Thoracic aorta (tissue), 2 donors: ENCODE measurements around the gene SPNS1. TPM values are rescaled to one million over a fixed set of nuclear protein-coding genes. Genes with fewer than 3 reads are reported as not detected.

Source experiments
- ATAC-seq: fragments of 150-250 bp; one replicate; pipeline ENCODE4 v1.8.0; 2017; ENCODE audit warnings: low read depth; ENCODE audit not compliant: insufficient number of reproducible peaks, low FRiP score
- DNase-seq: peaks from one replicate; pipeline ENCODE4 v3.0.0-alpha.2; 2020; ENCODE audit warnings: low spot score
- H3K27ac ChIP-seq, 2 donors: fragments of 200-600 bp; sonication (generic); 1 replicate in 1 of 2; 2 replicates in 1 of 2; pipeline ENCODE4 v1.5.1; 2016; ENCODE audit warnings: mild to moderate bottlenecking in 2 of 2, moderate library complexity in 2 of 2
- H3K27me3 ChIP-seq: fragments of 200-600 bp; sonication (generic); replicated peaks from 2 replicates; pipeline ENCODE4 v1.6.0; 2016; ENCODE audit warnings: mild to moderate bottlenecking; ENCODE audit not compliant: insufficient read depth
- H3K36me3 ChIP-seq: fragments of 200-600 bp; sonication (generic); one replicate; pipeline ENCODE4 v1.5.1; 2016
- H3K4me1 ChIP-seq, 2 donors: fragments of 200-600 bp; sonication (generic); 1 replicate in 1 of 2; 2 replicates in 1 of 2; pipeline versions ENCODE4 v1.5.1 to v1.6.0; 2016; ENCODE audit warnings: low read depth in 2 of 2, mild to moderate bottlenecking in 1 of 2; ENCODE audit not compliant: control insufficient read depth in 1 of 2
- H3K4me3 ChIP-seq: fragments of 200-600 bp; sonication (generic); 2 replicates; pipeline ENCODE4 v1.5.1; 2016; ENCODE audit warnings: mild to moderate bottlenecking
- H3K9me3 ChIP-seq: fragments of 200-600 bp; sonication (generic); 2 replicates; pipeline ENCODE4 v1.5.1; 2016
- total RNA-seq, 2 donors: library from RNA; depleted of rRNA; stranded (reverse); fragments of >200 nt; gene quantifications; one replicate each; pipeline versions ENCODE4 v1.1.0 to v1.2.3, GENCODE V29; 2016
- TF ChIP-seq, protein P1 (sequence below): fragments of 200-600 bp; sonication (generic); IDR thresholded peaks from one replicate; pipeline ENCODE4 v1.5.1; 2019; ENCODE audit warnings: antibody characterized with exemption

Gene SPNS1
- total RNA-seq, 2 donors from 2014 or later, result 21.9 to 36.6 TPM

DNA sequence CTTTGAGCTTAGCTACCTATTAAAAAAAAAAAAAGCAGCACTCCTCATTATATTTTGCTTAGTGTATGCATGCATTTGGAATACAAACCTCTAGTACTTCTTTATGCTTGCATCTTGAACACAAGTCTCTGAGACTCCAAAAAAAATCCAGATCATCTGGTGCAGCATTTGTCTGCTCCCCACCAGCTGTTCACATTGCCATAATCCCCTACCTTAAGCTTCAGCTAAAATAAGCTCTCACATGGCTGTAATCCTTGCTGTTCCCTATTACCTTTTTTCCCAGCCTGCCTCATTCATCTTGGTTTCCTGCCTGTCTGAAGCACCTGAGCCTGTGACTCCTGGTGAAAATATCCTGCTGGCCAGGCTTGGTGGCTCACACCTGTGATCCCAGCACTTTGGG lies 31.3 kb upstream of the SPNS1 start:
- no peak overlapping the region for H3K4me3 ChIP-seq
- no peaks in the 10 kb centered on the region for H3K9me3 ChIP-seq
- TF ChIP-seq, protein P1, sequence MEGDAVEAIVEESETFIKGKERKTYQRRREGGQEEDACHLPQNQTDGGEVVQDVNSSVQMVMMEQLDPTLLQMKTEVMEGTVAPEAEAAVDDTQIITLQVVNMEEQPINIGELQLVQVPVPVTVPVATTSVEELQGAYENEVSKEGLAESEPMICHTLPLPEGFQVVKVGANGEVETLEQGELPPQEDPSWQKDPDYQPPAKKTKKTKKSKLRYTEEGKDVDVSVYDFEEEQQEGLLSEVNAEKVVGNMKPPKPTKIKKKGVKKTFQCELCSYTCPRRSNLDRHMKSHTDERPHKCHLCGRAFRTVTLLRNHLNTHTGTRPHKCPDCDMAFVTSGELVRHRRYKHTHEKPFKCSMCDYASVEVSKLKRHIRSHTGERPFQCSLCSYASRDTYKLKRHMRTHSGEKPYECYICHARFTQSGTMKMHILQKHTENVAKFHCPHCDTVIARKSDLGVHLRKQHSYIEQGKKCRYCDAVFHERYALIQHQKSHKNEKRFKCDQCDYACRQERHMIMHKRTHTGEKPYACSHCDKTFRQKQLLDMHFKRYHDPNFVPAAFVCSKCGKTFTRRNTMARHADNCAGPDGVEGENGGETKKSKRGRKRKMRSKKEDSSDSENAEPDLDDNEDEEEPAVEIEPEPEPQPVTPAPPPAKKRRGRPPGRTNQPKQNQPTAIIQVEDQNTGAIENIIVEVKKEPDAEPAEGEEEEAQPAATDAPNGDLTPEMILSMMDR, result no peak
- ATAC-seq (no peak), DNase-seq (no peak)
- peaks cover 7 to 13% of the 10 kb centered on the region in 2 donors for H3K4me1 ChIP-seq
- H3K27ac ChIP-seq, result no peak overlapping the region
- no peaks in the 10 kb centered on the region for H3K27me3 ChIP-seq
- H3K36me3 ChIP-seq, result no peaks in the 10 kb centered on the region

DNA sequence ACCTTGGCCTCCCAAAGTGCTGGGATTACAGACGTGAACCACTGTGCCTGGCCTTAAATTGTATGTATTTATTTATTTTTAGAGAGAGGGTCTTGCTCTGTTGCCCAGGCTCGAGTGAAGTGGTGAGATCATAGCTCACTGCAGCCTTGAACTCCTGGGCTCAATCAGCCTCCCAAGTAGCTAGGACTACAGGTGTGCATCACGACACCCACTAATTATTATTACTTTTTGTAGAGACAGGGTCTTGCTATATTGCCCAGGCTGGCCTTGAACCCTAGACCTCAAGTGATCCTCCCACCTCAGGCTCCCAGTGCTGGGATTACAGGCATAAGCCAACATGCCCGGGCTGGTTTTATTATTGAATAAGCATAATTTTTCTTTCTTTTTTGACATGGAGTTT lies 27.9 kb upstream of the SPNS1 start:
- Histone ChIP-seq H3K9me3 (no peaks in the 10 kb centered on the region), H3K4me3 (no peak overlapping the region), H3K4me1 (peaks cover 8 to 21% of the 10 kb centered on the region in 2 donors), H3K36me3 (no peaks in the 10 kb centered on the region), H3K27me3 (no peaks in the 10 kb centered on the region), H3K27ac (no peak overlapping the region)
- DNase-seq, result no peak
- TF ChIP-seq, protein P1, result no peak
- ATAC-seq, result no peak

DNA sequence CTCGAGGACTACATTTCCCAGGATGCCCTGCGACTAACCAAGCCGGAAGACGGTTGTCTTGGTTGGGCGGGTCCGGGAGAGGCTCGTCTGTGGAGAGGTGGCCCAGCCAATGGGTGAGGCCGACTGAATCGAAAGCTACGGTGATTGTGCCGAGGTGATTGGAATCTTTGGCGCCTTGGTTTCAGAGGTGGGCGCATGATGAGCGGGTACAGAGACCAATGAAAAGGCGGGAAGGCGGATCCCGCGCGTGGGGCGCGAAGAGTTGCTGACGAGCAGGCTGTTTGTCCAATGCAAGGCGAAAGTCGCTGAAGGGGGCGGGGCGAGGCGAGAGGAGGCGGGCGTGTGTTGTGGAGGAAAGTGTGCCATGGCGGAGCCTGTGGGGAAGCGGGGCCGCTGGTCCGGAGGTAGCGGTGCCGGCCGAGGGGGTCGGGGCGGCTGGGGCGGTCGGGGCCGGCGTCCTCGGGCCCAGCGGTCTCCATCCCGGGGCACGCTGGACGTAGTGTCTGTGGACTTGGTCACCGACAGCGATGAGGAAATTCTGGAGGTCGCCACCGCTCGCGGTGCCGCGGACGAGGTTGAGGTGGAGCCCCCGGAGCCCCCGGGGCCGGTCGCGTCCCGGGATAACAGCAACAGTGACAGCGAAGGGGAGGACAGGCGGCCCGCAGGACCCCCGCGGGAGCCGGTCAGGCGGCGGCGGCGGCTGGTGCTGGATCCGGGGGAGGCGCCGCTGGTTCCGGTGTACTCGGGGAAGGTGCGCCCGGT lies 23.7 kb upstream of the SPNS1 start, which contains the start of gene NFATC2IP:
Gene NFATC2IP (plus strand): TSS at position 290 of the 762 bp plus-strand sequence. CDS start 75 bp downstream, at position 365.
- peak; percentile 99 for DNase-seq
- peaks cover 15% of the 10 kb centered on the region for H3K36me3 ChIP-seq
- peak within 1 kb of the TSS; percentile 80 to 82 for H3K27ac ChIP-seq
- no peaks in the 10 kb centered on the region for H3K9me3 ChIP-seq
- peaks cover 8 to 23% of the 10 kb centered on the region in 2 donors for H3K4me1 ChIP-seq
- TF ChIP-seq, protein P1, result no peak
- H3K27me3 ChIP-seq, result no peaks in the 10 kb centered on the region
- peak within 1 kb of the TSS; percentile 91 for H3K4me3 ChIP-seq
- ATAC-seq, result peak; percentile 99

DNA sequence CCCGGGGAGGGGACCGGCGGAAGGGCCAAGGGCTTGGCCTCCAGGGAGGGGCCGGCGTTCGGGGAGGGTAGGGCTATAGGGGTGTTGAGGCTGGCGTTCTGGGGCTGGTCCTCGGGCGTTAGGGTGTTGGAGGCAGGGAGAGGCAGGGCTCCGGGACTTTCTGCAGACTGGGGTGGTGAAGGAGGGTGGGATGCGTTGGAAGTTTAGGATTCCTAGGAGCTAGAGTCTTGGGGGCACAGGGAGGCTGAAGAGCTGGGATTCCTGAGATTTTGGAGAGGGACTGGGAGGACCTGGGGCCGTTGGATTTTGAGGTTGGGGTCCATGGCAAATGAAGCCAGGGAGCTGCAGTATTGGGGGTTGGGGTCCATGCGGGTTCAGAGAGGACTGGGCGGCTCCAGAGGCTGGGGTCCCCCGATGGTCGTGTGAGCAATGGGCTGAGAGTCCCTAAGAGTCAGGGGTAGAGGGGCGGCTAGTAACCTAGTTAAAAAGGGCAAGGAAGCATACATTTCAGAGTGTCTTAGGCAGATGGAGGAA lies 23.1 kb upstream of the SPNS1 start:
- H3K36me3 ChIP-seq, result peaks cover 20% of the 10 kb centered on the region
- H3K4me3 ChIP-seq, result peak overlapping the region; percentile 91
- ATAC-seq (no peak), DNase-seq (no peak)
- no peaks in the 10 kb centered on the region for H3K27me3 ChIP-seq
- H3K27ac ChIP-seq, result peak overlapping the region; percentile 67 to 82
- no peaks in the 10 kb centered on the region for H3K9me3 ChIP-seq
- peaks cover 7 to 20% of the 10 kb centered on the region in 2 donors for H3K4me1 ChIP-seq
- TF ChIP-seq, protein P1, result no peak

GRCh38 chr16:28958216-28958615 lies 16.4 kb upstream of the SPNS1 start:
- Histone ChIP-seq H3K27ac (no peak overlapping the region), H3K4me3 (no peak overlapping the region), H3K36me3 (peaks cover 49% of the 10 kb centered on the region), H3K4me1 (no peaks in the 10 kb centered on the region), H3K27me3 (no peaks in the 10 kb centered on the region), H3K9me3 (no peaks in the 10 kb centered on the region)
- TF ChIP-seq, protein P1, result no peak
- DNase-seq, result no peak
- no peak for ATAC-seq
